Fibroblast of lung (primary cell): ENCODE measurements around the gene VWCE. TPM values are rescaled to one million over a fixed set of nuclear protein-coding genes. Genes with fewer than 3 reads are reported as not detected.

ENCODE experiments used
- DNase-seq, 2 donors: peaks; one replicate each; pipeline versions ENCODE4 v3.0.0 to v3.0.0-alpha.2; 2010; ENCODE audit warnings: low read depth in 2 of 2
- H2AFZ ChIP-seq: 2 replicates; pipeline ENCODE4 v1.5.1; 2012; ENCODE audit warnings: low read length, control low read depth, inconsistent platforms
- H3K27ac ChIP-seq: 2 replicates; pipeline ENCODE4 v1.5.1; 2011; ENCODE audit warnings: low read length, control low read depth; ENCODE audit not compliant: insufficient read depth
- H3K27me3 ChIP-seq: 2 replicates; pipeline ENCODE4 v1.5.1; 2011; ENCODE audit warnings: mild to moderate bottlenecking, low read length; ENCODE audit not compliant: control insufficient read depth, insufficient read depth
- H3K36me3 ChIP-seq: 2 replicates; pipeline ENCODE4 v1.5.1; 2011; ENCODE audit warnings: low read length; ENCODE audit not compliant: control insufficient read depth, insufficient read depth
- H3K4me1 ChIP-seq: 2 replicates; pipeline ENCODE4 v1.5.1; 2011; ENCODE audit warnings: low read length; ENCODE audit not compliant: control insufficient read depth, insufficient read depth; ENCODE audit errors: extremely low read depth
- H3K4me2 ChIP-seq: 2 replicates; pipeline ENCODE4 v1.5.1; 2011; ENCODE audit warnings: low read length, control low read depth; ENCODE audit not compliant: insufficient read depth; ENCODE audit errors: extremely low read depth
- H3K4me3 ChIP-seq, 4 experiments: fragments of 200-600 bp in 1 of 4; sonication (generic) in 1 of 4; replicated peaks in 1 of 4; 2 replicates each; pipeline ENCODE4 v1.5.1; 2011 to 2016; ENCODE audit warnings: low read length in 4 of 4, low read depth in 3 of 4, mild to moderate bottlenecking in 3 of 4, control low read depth in 2 of 4, inconsistent platforms in 1 of 4, mixed read lengths in 1 of 4; ENCODE audit not compliant: insufficient read depth in 1 of 4; ENCODE audit errors: control extremely low read depth in 1 of 4
- H3K79me2 ChIP-seq: 2 replicates; pipeline ENCODE4 v1.5.1; 2012; ENCODE audit warnings: mild to moderate bottlenecking, low read length, inconsistent platforms; ENCODE audit not compliant: control insufficient read depth, insufficient read depth
- H3K9ac ChIP-seq: 2 replicates; pipeline ENCODE4 v1.5.1; 2011; ENCODE audit warnings: mild to moderate bottlenecking, low read length, control low read depth; ENCODE audit not compliant: insufficient read depth
- H3K9me3 ChIP-seq: 2 replicates; pipeline ENCODE4 v1.5.1; 2012; ENCODE audit warnings: low read depth, low read length; ENCODE audit not compliant: control insufficient read depth, insufficient read depth
- H4K20me1 ChIP-seq: 2 replicates; pipeline ENCODE4 v1.5.1; 2011; ENCODE audit warnings: low read length; ENCODE audit not compliant: control insufficient read depth, insufficient read depth; ENCODE audit errors: extremely low read depth
- CTCF ChIP-seq, 2 donors: IDR thresholded peaks in 1 of 2; conservative IDR thresholded peaks in 1 of 2; 1 replicate in 1 of 2; 2 replicates in 1 of 2; pipeline ENCODE4 v1.5.1; 2011 to 2012; ENCODE audit warnings: low read length in 2 of 2, control low read depth in 1 of 2, inconsistent platforms in 1 of 2, low read depth in 1 of 2, mild to moderate bottlenecking in 1 of 2
- EZH2 ChIP-seq: IDR thresholded peaks from 2 replicates; pipeline ENCODE4 v1.5.1; 2012; ENCODE audit warnings: low read length, control low read depth, mild to moderate bottlenecking; ENCODE audit errors: missing control alignments
- polyA minus RNA-seq: library from RNA; depleted of rRNA, polyadenylated mRNA; stranded (reverse); fragments of >200 nt; gene quantifications from 2 replicates; pipeline ENCODE4 v1.2.3, GENCODE V29; 2011; ENCODE audit warnings: low replicate concordance
- polyA plus RNA-seq, 2 donors: library from polyadenylated mRNA; depleted of rRNA in 1 of 2; stranded (reverse) in 1 of 2; unstranded in 1 of 2; fragments of >200 nt; gene quantifications; 2 replicates each; pipeline ENCODE4 v1.2.1, GENCODE V29; 2011 to 2012; ENCODE audit warnings: missing spikeins in 1 of 2
- total RNA-seq: library from RNA; depleted of rRNA; stranded (reverse); fragments of >200 nt; gene quantifications from 2 replicates; pipeline ENCODE4 v1.2.1, GENCODE V29; 2014

VWCE gene
- total RNA-seq (1.5 and 1.7 TPM in 2 replicates), polyA plus RNA-seq (0.30 and 0.68 TPM in 2 replicates), polyA minus RNA-seq (0.59 and 5.1 TPM in 2 replicates)
- 0.66 and 0.90 TPM in 2 replicates for polyA plus RNA-seq (2012)

- peak; percentile 49 to 51 for DNase-seq
- H3K27ac ChIP-seq, result peak within 1 kb of the TSS; percentile 32
- TF ChIP-seq EZH2 (no peak), CTCF (conservative IDR thresholded peaks at IDR 0.05 in 1 of 2, IDR thresholded peaks at IDR 0.05 in 1 of 2; ENCODE audit: low read depth in 1 of 2, low read length in 2 of 2) (peak; percentile 31 to 39)
Measured at GRCh38 chr11:61294717-61295595, at the start of gene VWCE. VWCE (minus strand) TSS chr11:61295316; CDS start chr11:61295037, 279 bp downstream.

GRCh38 chr11:61343792-61344745 is 49.0 kb upstream of the VWCE start:
- Histone ChIP-seq H3K27me3 (no peaks in the 10 kb centered on the region), H3K79me2 (no peaks in the 10 kb centered on the region), H4K20me1 (no peaks in the 10 kb centered on the region), H2AFZ (no peak overlapping the region), H3K36me3 (peaks cover 5% of the 10 kb centered on the region), H3K9ac (no peak overlapping the region), H3K4me2 (no peak overlapping the region), H3K27ac (no peak overlapping the region), H3K9me3 (no peaks in the 10 kb centered on the region), H3K4me1 (no peaks in the 10 kb centered on the region), H3K4me3 (no peak overlapping the region)
- DNase-seq, result no peak
- no peak for TF ChIP-seq CTCF (conservative IDR thresholded peaks at IDR 0.05 in 1 of 2, IDR thresholded peaks at IDR 0.05 in 1 of 2; ENCODE audit: low read depth in 1 of 2, low read length in 2 of 2)
- no peak for TF ChIP-seq EZH2

More at GRCh38 chr11:61294717-61295595, at the start of gene VWCE:
- Histone ChIP-seq H3K9ac (peak within 1 kb of the TSS; percentile 62), H3K9me3 (no peaks in the 10 kb centered on the region), H3K36me3 (peaks cover 5% of the 10 kb centered on the region), H3K4me3 (peak within 1 kb of the TSS; percentile 48 to 69 (median 54)), H3K27me3 (no peaks in the 10 kb centered on the region), H3K4me1 (peaks cover 30% of the 10 kb centered on the region), H3K79me2 (no peaks in the 10 kb centered on the region), H2AFZ (peak within 1 kb of the TSS; percentile 59), H4K20me1 (no peaks in the 10 kb centered on the region), H3K4me2 (peak within 1 kb of the TSS; percentile 97)
